Activated naive CD8-positive, alpha-beta T cell treated with anti-CD3 and anti-CD28 coated beads, Interleukin-2, amount 50 U/mL, for 16 hours (primary cell): Measurements from ENCODE around the gene SORCS2.

Experiments
- DNase-seq: peaks from one replicate; pipeline ENCODE4 v3.0.0-alpha.2; 2020; ENCODE audit warnings: low read depth, low spot score

The SORCS2 gene

GRCh38 chr4:7414736-7415510 is 222.6 kb downstream of the SORCS2 start:
- no peak for DNase-seq

- DNase-seq, result no peak
Measured at GRCh38 chr4:7415927-7416686, 223.8 kb downstream of the SORCS2 start.

DNA sequence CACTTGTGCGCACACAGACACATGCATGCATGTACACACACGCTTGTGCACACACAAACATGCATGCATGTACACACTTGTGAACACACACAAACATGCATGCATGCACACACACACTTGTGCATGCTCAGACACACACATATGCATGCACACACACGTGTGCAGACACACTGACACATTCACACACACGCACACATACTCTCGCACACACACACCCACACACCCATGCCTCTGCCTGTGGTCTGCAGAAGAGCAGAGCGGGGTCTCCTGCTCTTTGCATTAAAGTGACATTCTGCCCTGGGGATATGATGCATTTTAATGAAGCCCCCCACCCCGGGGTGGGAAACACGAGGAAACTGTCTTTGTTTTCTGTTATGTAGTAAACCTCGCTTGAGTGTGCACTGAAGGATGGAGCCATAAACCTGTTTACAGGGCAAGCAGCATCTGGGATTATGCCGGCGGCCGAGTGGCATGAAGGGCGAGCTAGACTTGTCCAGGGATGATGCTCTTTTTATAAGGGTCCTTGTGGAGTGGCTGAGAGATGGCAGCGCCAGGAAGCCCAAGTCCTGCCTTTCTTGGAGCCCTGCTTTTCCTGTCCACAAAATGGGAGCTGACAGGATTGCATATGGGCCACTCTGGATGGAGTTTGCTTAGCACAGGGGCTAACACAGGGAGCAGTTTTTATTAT is 224.6 kb downstream of the SORCS2 start:
- no peak for DNase-seq

DNA sequence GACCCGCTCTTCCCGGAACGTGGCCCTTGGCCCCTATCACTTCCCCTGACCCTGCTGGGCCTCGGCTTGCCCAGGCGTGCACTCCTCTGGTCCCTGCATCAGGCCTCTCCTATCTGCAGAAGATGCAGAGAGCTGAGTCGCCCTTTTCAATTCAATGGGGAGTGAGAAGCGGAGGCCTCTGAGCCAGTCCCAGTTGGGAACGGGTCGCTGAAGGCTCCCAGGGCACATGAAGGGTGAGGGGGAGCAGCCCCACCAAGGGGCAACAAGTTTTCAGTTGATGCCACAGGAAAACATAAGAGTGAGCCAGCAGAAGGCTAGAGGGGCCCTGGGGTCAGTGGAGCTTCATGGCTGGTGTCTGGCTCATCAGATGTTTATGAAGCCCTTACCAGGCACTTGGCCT is 225.3 kb downstream of the SORCS2 start:
- no peak for DNase-seq

- no peak for DNase-seq
Measured at GRCh38 chr4:7418131-7418943, 226.0 kb downstream of the SORCS2 start.

DNA sequence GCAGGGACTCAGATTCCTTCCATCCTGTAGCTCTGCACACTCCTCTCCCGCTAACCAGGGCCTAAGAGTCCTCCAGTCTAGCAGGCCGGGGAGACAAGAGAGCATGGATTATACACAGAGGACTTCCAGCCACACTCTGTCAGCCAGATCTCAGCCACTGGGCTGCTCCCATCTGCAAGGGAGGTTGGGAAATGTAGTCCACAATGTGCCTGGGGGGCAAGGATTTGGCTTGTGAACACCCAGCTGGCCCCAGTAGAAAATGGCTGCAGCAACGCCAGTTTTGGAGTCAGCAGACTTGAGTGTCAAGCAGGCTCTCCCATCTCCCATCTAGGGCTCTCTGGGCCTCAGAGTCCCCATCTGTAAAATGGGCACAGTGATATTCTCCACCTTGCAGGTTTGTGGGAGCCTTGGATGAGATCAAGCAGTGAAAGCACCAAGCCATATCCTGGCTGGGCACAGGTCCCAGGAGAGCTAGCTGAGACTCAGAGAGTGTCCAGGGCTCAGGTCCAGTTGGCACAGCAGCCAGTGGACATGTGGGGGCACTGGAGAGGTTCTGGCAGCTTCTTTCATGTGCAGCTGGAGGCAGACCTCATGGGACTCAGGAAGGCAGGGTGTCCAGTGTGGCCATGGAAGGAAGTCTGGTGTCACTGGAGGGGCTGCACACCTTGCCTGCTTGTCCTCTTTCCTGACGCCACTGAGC is 227.8 kb downstream of the SORCS2 start:
- DNase-seq, result no peak

GRCh38 chr4:7420661-7421040 is 228.3 kb downstream of the SORCS2 start:
- no peak for DNase-seq

- no peak for DNase-seq
Measured at GRCh38 chr4:7421356-7422150, 229.2 kb downstream of the SORCS2 start.

DNA sequence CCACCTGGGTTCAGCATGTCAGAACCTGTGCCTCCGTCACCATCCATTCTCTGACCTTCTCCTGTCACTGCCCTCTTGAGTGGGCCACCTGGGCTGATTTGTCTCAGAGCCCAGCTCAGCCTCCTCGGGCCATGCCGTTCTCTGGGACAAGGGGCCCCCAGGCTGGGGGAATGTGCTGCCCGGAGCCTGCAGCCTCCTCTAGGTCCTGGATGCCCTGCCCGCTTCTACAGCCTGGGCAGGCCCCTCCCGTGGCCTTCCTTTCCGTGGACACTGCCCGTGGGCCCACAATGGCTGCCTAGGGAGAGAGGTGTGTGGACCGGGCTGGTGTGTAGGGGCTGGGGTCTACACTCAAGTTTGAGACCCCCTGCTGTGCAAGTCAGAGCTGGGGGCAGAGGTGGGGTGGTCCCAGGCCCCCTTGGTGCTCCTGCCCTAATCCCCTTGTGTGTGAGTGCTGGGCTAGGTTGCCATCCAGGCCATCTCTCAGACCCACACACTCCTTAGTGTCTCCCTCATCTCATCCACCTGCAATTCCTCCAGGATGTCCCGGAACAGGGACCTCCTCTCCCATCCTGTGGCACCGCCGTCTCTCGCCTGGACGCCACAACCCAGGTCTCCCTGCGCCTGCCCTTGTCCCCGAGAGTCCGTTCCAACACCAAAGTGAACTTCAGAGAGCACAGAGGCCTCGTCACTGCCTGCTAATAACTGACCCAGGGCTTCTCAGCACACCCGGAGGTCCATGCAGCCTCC is 230.0 kb downstream of the SORCS2 start:
- no peak for DNase-seq

DNA sequence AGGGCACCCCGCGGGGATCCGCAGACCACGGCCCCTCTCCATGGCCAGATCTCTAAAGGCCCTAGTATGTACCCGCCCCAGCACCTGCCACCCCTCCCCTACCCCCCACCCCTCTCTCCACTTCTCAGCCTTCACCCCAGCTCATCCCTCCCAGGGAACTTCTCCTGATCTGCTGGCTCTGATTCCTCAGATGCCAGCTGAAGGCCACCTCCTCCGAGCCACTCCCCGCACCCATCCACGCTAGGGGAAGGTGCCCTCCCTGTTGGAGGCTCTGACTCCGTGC is 230.5 kb downstream of the SORCS2 start:
- DNase-seq, result no peak

- DNase-seq, result no peak
Measured at GRCh38 chr4:7423391-7423790, 231.1 kb downstream of the SORCS2 start.

DNA sequence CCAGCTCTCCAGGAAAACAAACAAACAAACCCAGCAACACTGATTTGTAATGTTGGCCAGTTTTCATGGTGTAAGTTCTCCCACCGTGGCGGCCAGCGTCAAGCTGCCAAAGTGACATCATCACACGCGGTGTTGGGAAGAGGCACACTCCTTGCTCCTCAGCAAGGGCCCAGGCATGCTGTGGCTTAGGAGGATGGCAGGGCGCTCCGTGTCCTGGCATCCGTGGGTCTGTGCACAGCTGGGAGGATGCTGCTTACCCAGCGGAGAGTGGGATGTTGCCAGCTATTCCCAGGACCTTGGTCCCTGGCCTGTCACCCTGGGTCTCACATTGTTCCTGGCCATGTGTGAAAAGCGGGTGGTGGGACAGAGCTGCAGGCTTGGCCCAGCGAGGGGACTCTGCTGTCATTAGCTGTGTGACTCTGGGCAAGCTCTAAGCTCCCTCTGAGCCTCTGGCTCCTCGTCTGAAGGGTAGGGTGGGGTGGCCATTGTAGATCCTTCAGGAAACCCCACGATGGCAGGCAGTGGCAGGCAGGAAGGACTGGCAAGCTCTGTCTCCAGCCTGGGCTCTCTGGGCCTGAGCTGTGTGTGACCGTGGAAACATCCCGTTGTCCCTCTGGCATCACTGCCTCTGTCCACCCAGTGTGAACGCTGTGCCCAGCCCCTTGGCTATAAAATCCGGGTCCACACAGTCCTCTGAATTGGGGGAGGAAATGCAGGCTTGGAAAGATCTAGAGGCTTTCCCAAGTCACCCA is 231.6 kb downstream of the SORCS2 start:
- DNase-seq, result no peak

DNA sequence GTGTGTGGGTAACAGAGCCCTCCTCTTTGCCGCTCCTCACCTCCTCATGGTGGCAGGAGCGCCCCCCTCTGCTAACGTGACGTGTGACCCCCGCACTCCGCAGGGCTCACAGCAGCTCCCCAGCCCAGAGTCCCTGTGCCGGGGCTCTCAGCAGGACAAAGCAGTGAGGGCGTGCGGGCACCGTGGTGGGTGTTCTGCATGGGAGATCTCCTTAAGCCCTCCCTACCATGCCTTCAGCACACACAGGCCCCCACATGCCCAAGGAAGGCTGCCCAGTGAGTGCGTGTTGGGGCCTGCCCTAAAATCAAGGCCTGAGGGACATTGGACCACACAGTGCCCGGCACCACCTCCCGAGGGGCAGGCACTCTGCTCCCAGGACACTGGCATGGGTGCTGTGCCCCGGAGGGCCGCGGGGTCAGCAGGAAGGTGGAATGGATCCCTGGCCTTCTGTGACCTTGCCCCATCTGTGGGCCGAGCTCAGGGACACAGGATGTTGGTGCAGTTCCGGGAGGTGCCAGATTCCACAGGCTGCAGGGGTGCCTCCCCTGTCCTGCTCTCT is 232.3 kb downstream of the SORCS2 start:
- DNase-seq, result no peak

DNA sequence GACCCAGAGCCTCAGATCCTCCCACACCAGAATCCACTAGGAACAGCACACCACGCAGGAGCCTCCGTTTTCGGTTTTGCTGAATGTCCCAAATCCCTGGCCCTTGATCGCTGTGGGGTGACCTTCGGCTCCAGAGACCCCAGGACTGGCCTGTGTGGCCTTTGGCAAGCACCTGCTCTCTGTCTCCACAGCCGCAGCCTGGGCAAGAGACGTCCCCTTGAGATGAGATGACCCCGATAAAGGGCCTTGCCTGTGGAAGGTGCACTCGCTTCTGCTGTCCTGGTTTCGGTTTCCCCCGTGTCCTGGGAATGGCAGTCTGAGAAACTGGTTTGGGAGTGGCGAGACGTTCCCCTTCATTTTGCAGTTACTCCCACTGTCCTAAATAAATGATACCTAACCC is 232.8 kb downstream of the SORCS2 start:
- DNase-seq, result no peak

- DNase-seq, result no peak
Measured at GRCh38 chr4:7425591-7426468, 233.5 kb downstream of the SORCS2 start.

DNA sequence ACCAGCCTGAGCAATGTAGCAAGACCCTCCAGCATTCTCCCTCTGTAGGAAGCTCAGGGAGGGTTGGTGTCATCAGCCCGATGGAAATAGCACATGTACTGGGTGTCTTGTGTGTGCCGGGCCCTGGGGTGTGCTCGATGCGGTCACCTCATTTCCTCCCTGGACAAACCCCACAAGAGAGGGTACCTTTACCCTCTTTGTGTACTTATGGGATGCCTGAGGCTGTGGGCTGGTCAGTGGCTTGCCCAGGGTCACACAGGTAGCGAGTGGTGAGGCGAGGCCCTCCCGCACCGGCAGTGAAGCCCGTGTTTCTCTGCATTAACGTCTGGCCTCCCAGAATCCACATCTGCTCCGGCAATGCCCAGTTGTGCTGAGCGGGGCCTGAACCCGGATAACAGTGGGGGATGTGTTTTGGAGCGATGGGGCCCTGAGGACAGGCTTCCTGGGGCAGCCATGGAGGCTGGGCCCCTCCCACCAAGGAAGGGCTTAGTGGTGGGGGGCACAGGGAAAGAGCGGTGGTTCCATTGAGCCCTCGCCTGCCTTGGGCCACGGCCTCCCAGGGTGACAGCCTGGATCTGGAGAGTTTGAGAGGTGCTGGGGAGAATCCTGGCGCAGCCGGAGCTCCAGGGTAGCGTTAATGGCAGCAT is 234.3 kb downstream of the SORCS2 start:
- no peak for DNase-seq

DNA sequence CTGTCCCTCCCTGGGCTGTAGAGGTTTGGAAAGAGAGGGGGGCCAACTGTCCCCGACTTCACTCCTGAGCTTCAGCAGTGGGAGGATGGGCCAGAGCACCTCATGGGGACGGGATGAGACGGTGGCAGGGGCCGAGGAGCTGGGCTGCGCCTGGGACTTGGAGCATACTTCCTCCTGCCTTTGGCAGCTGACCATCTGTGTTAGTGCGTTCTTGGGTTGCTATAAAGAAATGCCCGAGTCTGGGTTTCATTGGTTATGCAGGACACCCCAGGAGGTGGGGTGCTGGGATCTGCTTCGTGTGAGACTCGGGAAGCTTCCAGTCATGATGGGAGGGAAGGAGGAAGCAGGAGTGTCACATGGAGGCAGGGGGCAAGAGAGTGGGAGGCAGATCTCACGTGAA is 235.0 kb downstream of the SORCS2 start:
- DNase-seq, result no peak
